Adipocyte (in vitro differentiated cells): ENCODE data around the gene TAS1R2.
"Not testable (repeated sequence)": the region's sequence is repeated elsewhere in the genome, so short reads cannot be mapped to it uniquely, and the experiment has no call there.

Source experiments
- DNase-seq: peaks from one replicate; pipeline ENCODE4 v3.0.0-alpha.2; 2015; ENCODE audit warnings: low read depth
- H3K27me3 ChIP-seq: replicated peaks from 2 replicates; pipeline ENCODE4 v1.7.0; 2013; ENCODE audit warnings: mild to moderate bottlenecking, low read length, moderate library complexity; ENCODE audit not compliant: control insufficient read depth, insufficient read depth
- H3K36me3 ChIP-seq: 2 replicates; pipeline ENCODE4 v1.7.0; 2013; ENCODE audit warnings: low read length, mild to moderate bottlenecking, moderate library complexity; ENCODE audit not compliant: control insufficient read depth, insufficient read depth, severe bottlenecking
- H3K4me1 ChIP-seq: 2 replicates; pipeline ENCODE4 v1.7.0; 2013; ENCODE audit warnings: mild to moderate bottlenecking, low read length, moderate library complexity; ENCODE audit not compliant: control insufficient read depth, insufficient read depth
- H3K4me3 ChIP-seq: 2 replicates; pipeline ENCODE4 v1.7.0; 2013; ENCODE audit warnings: mild to moderate bottlenecking, low read length, moderate library complexity
- H3K9ac ChIP-seq: 2 replicates; pipeline ENCODE4 v1.7.0; 2013; ENCODE audit warnings: mild to moderate bottlenecking, low read length, moderate library complexity
- H3K9me3 ChIP-seq: 2 replicates; pipeline ENCODE4 v1.7.0; 2013; ENCODE audit warnings: mild to moderate bottlenecking, low read length, moderate library complexity; ENCODE audit not compliant: control insufficient read depth

Gene TAS1R2

GRCh38 chr1:18866314-18866713 lies 6.9 kb upstream of the TAS1R2 start:
- H3K27me3 ChIP-seq = peaks cover 31% of the 10 kb centered on the region
- no peak overlapping the region for H3K9ac ChIP-seq
- DNase-seq = no peak
- H3K4me1 ChIP-seq = no peaks in the 10 kb centered on the region
- no peaks in the 10 kb centered on the region for H3K36me3 ChIP-seq
- H3K9me3 ChIP-seq = no peaks in the 10 kb centered on the region
- no peak overlapping the region for H3K4me3 ChIP-seq

GRCh38 chr1:18865176-18865575 lies 5.7 kb upstream of the TAS1R2 start:
- Histone ChIP-seq H3K9me3 (no peaks in the 10 kb centered on the region), H3K4me1 (no peaks in the 10 kb centered on the region), H3K4me3 (no peak overlapping the region), H3K27me3 (peaks cover 33% of the 10 kb centered on the region), H3K9ac (no peak overlapping the region), H3K36me3 (no peaks in the 10 kb centered on the region)
- no peak for DNase-seq

- no peak overlapping the region for H3K4me3 ChIP-seq
- no peaks in the 10 kb centered on the region for H3K9me3 ChIP-seq
- no peaks in the 10 kb centered on the region for H3K4me1 ChIP-seq
- H3K27me3 ChIP-seq = peaks cover 38% of the 10 kb centered on the region
- DNase-seq = no peak
- no peak overlapping the region for H3K9ac ChIP-seq
- H3K36me3 ChIP-seq = no peaks in the 10 kb centered on the region
Observed at GRCh38 chr1:18861590-18861989, 2.1 kb upstream of the TAS1R2 start.

- no peaks in the 10 kb centered on the region for H3K4me1 ChIP-seq
- no peak overlapping the region for H3K4me3 ChIP-seq
- H3K36me3 ChIP-seq = no peaks in the 10 kb centered on the region
- no peaks in the 10 kb centered on the region for H3K9me3 ChIP-seq
- H3K27me3 ChIP-seq = peaks cover 37% of the 10 kb centered on the region
- DNase-seq = no peak
- no peak overlapping the region for H3K9ac ChIP-seq
Observed at GRCh38 chr1:18861082-18861481, 1.6 kb upstream of the TAS1R2 start.

GRCh38 chr1:18858070-18858688 lies 1.3 kb downstream of the TAS1R2 start:
- Histone ChIP-seq H3K4me1 (no peaks in the 10 kb centered on the region), H3K27me3 (peaks cover 35% of the 10 kb centered on the region), H3K9me3 (no peaks in the 10 kb centered on the region), H3K4me3 (no peak overlapping the region), H3K36me3 (no peaks in the 10 kb centered on the region), H3K9ac (no peak overlapping the region)
- no peak for DNase-seq

GRCh38 chr1:18856435-18856834 lies 3.0 kb downstream of the TAS1R2 start:
- Histone ChIP-seq H3K4me1 (no peaks in the 10 kb centered on the region), H3K36me3 (no peaks in the 10 kb centered on the region), H3K9me3 (no peaks in the 10 kb centered on the region), H3K9ac (no peak overlapping the region), H3K4me3 (no peak overlapping the region), H3K27me3 (peaks cover 41% of the 10 kb centered on the region)
- DNase-seq = no peak

- H3K36me3 ChIP-seq = no peaks in the 10 kb centered on the region
- H3K27me3 ChIP-seq = peaks cover 46% of the 10 kb centered on the region
- no peak for DNase-seq
- no peaks in the 10 kb centered on the region for H3K4me1 ChIP-seq
- no peak overlapping the region for H3K9ac ChIP-seq
- no peaks in the 10 kb centered on the region for H3K9me3 ChIP-seq
- H3K4me3 ChIP-seq = no peak overlapping the region
Observed at GRCh38 chr1:18855573-18855972, 3.9 kb downstream of the TAS1R2 start.

GRCh38 chr1:18854331-18855025 lies 5.0 kb downstream of the TAS1R2 start:
- DNase-seq = no peak
- H3K4me3 ChIP-seq = no peak overlapping the region
- no peaks in the 10 kb centered on the region for H3K4me1 ChIP-seq
- no peaks in the 10 kb centered on the region for H3K9me3 ChIP-seq
- no peaks in the 10 kb centered on the region for H3K36me3 ChIP-seq
- peaks cover 50% of the 10 kb centered on the region for H3K27me3 ChIP-seq
- no peak overlapping the region for H3K9ac ChIP-seq

- DNase-seq = no peak
- no peaks in the 10 kb centered on the region for H3K36me3 ChIP-seq
- H3K9me3 ChIP-seq = peaks cover 7% of the 10 kb centered on the region
- H3K4me3 ChIP-seq = no peak overlapping the region
- H3K9ac ChIP-seq = no peak overlapping the region
- H3K4me1 ChIP-seq = no peaks in the 10 kb centered on the region
- peaks cover 61% of the 10 kb centered on the region for H3K27me3 ChIP-seq
Observed at GRCh38 chr1:18852501-18852900, 7.0 kb downstream of the TAS1R2 start.

- Histone ChIP-seq H3K36me3 (no peaks in the 10 kb centered on the region), H3K27me3 (peaks cover 58% of the 10 kb centered on the region), H3K9me3 (peaks cover 33% of the 10 kb centered on the region), H3K4me1 (no peaks in the 10 kb centered on the region), H3K4me3 (no peak overlapping the region), H3K9ac (no peak overlapping the region)
- DNase-seq = no peak
Observed at GRCh38 chr1:18849261-18849711, 10.2 kb downstream of the TAS1R2 start.

- not testable (repeated sequence) for H3K36me3 ChIP-seq, H3K9ac ChIP-seq, H3K4me1 ChIP-seq, H3K4me3 ChIP-seq, DNase-seq
- H3K9me3 ChIP-seq = peaks cover 35% of the 10 kb centered on the region
- H3K27me3 ChIP-seq = peaks cover 60% of the 10 kb centered on the region
Observed at GRCh38 chr1:18847723-18848122, 11.7 kb downstream of the TAS1R2 start.
